ENCODE measurements around the gene ITGBL1.
"Not testable (repeated sequence)": the region's sequence is repeated elsewhere in the genome, so short reads cannot be mapped to it uniquely, and the experiment has no call there.

ITGBL1 gene

GRCh38 chr13:101520672-101521071 lies 68.2 kb downstream of the ITGBL1 start:
- no peak overlapping the region for H3K9ac ChIP-seq (ENCODE audit: low read depth, low read length)
- H3K9me3 ChIP-seq (ENCODE audit: control insufficient read depth, insufficient read depth, low read length) = no peaks in the 10 kb centered on the region
- H3K36me3 ChIP-seq (ENCODE audit: control insufficient read depth, insufficient read depth, low read length) = no peaks in the 10 kb centered on the region
- no peak overlapping the region for H3K4me3 ChIP-seq (ENCODE audit: low read depth, low read length)
- no peaks in the 10 kb centered on the region for H3K27me3 ChIP-seq (ENCODE audit: control insufficient read depth, insufficient read depth, low read length)
- peaks cover 6% of the 10 kb centered on the region for H3K4me1 ChIP-seq (ENCODE audit: control insufficient read depth, insufficient read depth, low read length)

GRCh38 chr13:101521371-101521770 lies 68.9 kb downstream of the ITGBL1 start:
- H3K27me3 ChIP-seq (ENCODE audit: control insufficient read depth, insufficient read depth, low read length) = no peaks in the 10 kb centered on the region
- H3K9ac ChIP-seq (ENCODE audit: low read depth, low read length) = no peak overlapping the region
- H3K4me1 ChIP-seq (ENCODE audit: control insufficient read depth, insufficient read depth, low read length) = peaks cover 6% of the 10 kb centered on the region
- H3K36me3 ChIP-seq (ENCODE audit: control insufficient read depth, insufficient read depth, low read length) = no peaks in the 10 kb centered on the region
- H3K4me3 ChIP-seq (ENCODE audit: low read depth, low read length) = no peak overlapping the region
- H3K9me3 ChIP-seq (ENCODE audit: control insufficient read depth, insufficient read depth, low read length) = no peaks in the 10 kb centered on the region

GRCh38 chr13:101522607-101523006 lies 70.1 kb downstream of the ITGBL1 start:
- no peaks in the 10 kb centered on the region for H3K27me3 ChIP-seq (ENCODE audit: control insufficient read depth, insufficient read depth, low read length)
- H3K4me3 ChIP-seq (ENCODE audit: low read depth, low read length) = no peak overlapping the region
- H3K9me3 ChIP-seq (ENCODE audit: control insufficient read depth, insufficient read depth, low read length) = no peaks in the 10 kb centered on the region
- no peaks in the 10 kb centered on the region for H3K36me3 ChIP-seq (ENCODE audit: control insufficient read depth, insufficient read depth, low read length)
- H3K4me1 ChIP-seq (ENCODE audit: control insufficient read depth, insufficient read depth, low read length) = peaks cover 3% of the 10 kb centered on the region
- H3K9ac ChIP-seq (ENCODE audit: low read depth, low read length) = no peak overlapping the region

- no peaks in the 10 kb centered on the region for H3K27me3 ChIP-seq (ENCODE audit: control insufficient read depth, insufficient read depth, low read length)
- H3K9ac ChIP-seq (ENCODE audit: low read depth, low read length) = no peak overlapping the region
- no peaks in the 10 kb centered on the region for H3K4me1 ChIP-seq (ENCODE audit: control insufficient read depth, insufficient read depth, low read length)
- H3K36me3 ChIP-seq (ENCODE audit: control insufficient read depth, insufficient read depth, low read length) = no peaks in the 10 kb centered on the region
- H3K4me3 ChIP-seq (ENCODE audit: low read depth, low read length) = no peak overlapping the region
- no peaks in the 10 kb centered on the region for H3K9me3 ChIP-seq (ENCODE audit: control insufficient read depth, insufficient read depth, low read length)
Measured at GRCh38 chr13:101523154-101524131, 71.0 kb downstream of the ITGBL1 start.

GRCh38 chr13:101527130-101527529 lies 74.7 kb downstream of the ITGBL1 start:
- no peaks in the 10 kb centered on the region for H3K36me3 ChIP-seq (ENCODE audit: control insufficient read depth, insufficient read depth, low read length)
- no peak overlapping the region for H3K9ac ChIP-seq (ENCODE audit: low read depth, low read length)
- H3K4me1 ChIP-seq (ENCODE audit: control insufficient read depth, insufficient read depth, low read length) = no peaks in the 10 kb centered on the region
- no peaks in the 10 kb centered on the region for H3K27me3 ChIP-seq (ENCODE audit: control insufficient read depth, insufficient read depth, low read length)
- no peak overlapping the region for H3K4me3 ChIP-seq (ENCODE audit: low read depth, low read length)
- no peaks in the 10 kb centered on the region for H3K9me3 ChIP-seq (ENCODE audit: control insufficient read depth, insufficient read depth, low read length)

- H3K36me3 ChIP-seq (ENCODE audit: control insufficient read depth, insufficient read depth, low read length) = no peaks in the 10 kb centered on the region
- no peaks in the 10 kb centered on the region for H3K4me1 ChIP-seq (ENCODE audit: control insufficient read depth, insufficient read depth, low read length)
- no peaks in the 10 kb centered on the region for H3K9me3 ChIP-seq (ENCODE audit: control insufficient read depth, insufficient read depth, low read length)
- H3K27me3 ChIP-seq (ENCODE audit: control insufficient read depth, insufficient read depth, low read length) = no peaks in the 10 kb centered on the region
- H3K9ac ChIP-seq (ENCODE audit: low read depth, low read length) = no peak overlapping the region
- no peak overlapping the region for H3K4me3 ChIP-seq (ENCODE audit: low read depth, low read length)
Measured at GRCh38 chr13:101529422-101529821, 76.9 kb downstream of the ITGBL1 start.

- H3K9me3 ChIP-seq (ENCODE audit: control insufficient read depth, insufficient read depth, low read length) = no peaks in the 10 kb centered on the region
- no peaks in the 10 kb centered on the region for H3K27me3 ChIP-seq (ENCODE audit: control insufficient read depth, insufficient read depth, low read length)
- no peaks in the 10 kb centered on the region for H3K36me3 ChIP-seq (ENCODE audit: control insufficient read depth, insufficient read depth, low read length)
- no peaks in the 10 kb centered on the region for H3K4me1 ChIP-seq (ENCODE audit: control insufficient read depth, insufficient read depth, low read length)
- no peak overlapping the region for H3K9ac ChIP-seq (ENCODE audit: low read depth, low read length)
- no peak overlapping the region for H3K4me3 ChIP-seq (ENCODE audit: low read depth, low read length)
Measured at GRCh38 chr13:101530293-101530692, 77.8 kb downstream of the ITGBL1 start.

- no peaks in the 10 kb centered on the region for H3K9me3 ChIP-seq (ENCODE audit: control insufficient read depth, insufficient read depth, low read length)
- no peaks in the 10 kb centered on the region for H3K36me3 ChIP-seq (ENCODE audit: control insufficient read depth, insufficient read depth, low read length)
- H3K4me1 ChIP-seq (ENCODE audit: control insufficient read depth, insufficient read depth, low read length) = no peaks in the 10 kb centered on the region
- H3K27me3 ChIP-seq (ENCODE audit: control insufficient read depth, insufficient read depth, low read length) = no peaks in the 10 kb centered on the region
- H3K4me3 ChIP-seq (ENCODE audit: low read depth, low read length) = no peak overlapping the region
- no peak overlapping the region for H3K9ac ChIP-seq (ENCODE audit: low read depth, low read length)
Measured at GRCh38 chr13:101535192-101535746, 82.8 kb downstream of the ITGBL1 start.

- no peak overlapping the region for H3K4me3 ChIP-seq (ENCODE audit: low read depth, low read length)
- H3K36me3 ChIP-seq (ENCODE audit: control insufficient read depth, insufficient read depth, low read length) = no peaks in the 10 kb centered on the region
- no peaks in the 10 kb centered on the region for H3K27me3 ChIP-seq (ENCODE audit: control insufficient read depth, insufficient read depth, low read length)
- no peaks in the 10 kb centered on the region for H3K4me1 ChIP-seq (ENCODE audit: control insufficient read depth, insufficient read depth, low read length)
- H3K9ac ChIP-seq (ENCODE audit: low read depth, low read length) = no peak overlapping the region
- no peaks in the 10 kb centered on the region for H3K9me3 ChIP-seq (ENCODE audit: control insufficient read depth, insufficient read depth, low read length)
Measured at GRCh38 chr13:101536079-101536478, 83.6 kb downstream of the ITGBL1 start.

- H3K4me1 ChIP-seq (ENCODE audit: control insufficient read depth, insufficient read depth, low read length); H3K27me3 ChIP-seq (ENCODE audit: control insufficient read depth, insufficient read depth, low read length); H3K9me3 ChIP-seq (ENCODE audit: control insufficient read depth, insufficient read depth, low read length); H3K36me3 ChIP-seq (ENCODE audit: control insufficient read depth, insufficient read depth, low read length); H3K9ac ChIP-seq (ENCODE audit: low read depth, low read length); H3K4me3 ChIP-seq (ENCODE audit: low read depth, low read length): not testable (repeated sequence)
Measured at GRCh38 chr13:101544544-101544943, 92.1 kb downstream of the ITGBL1 start.

GRCh38 chr13:101544979-101545378 lies 92.5 kb downstream of the ITGBL1 start:
- Histone ChIP-seq H3K9me3 (ENCODE audit: control insufficient read depth, insufficient read depth, low read length) (no peaks in the 10 kb centered on the region), H3K9ac (ENCODE audit: low read depth, low read length) (no peak overlapping the region), H3K4me3 (ENCODE audit: low read depth, low read length) (no peak overlapping the region), H3K4me1 (ENCODE audit: control insufficient read depth, insufficient read depth, low read length) (no peaks in the 10 kb centered on the region), H3K36me3 (ENCODE audit: control insufficient read depth, insufficient read depth, low read length) (no peaks in the 10 kb centered on the region), H3K27me3 (ENCODE audit: control insufficient read depth, insufficient read depth, low read length) (no peaks in the 10 kb centered on the region)

- no peaks in the 10 kb centered on the region for H3K36me3 ChIP-seq (ENCODE audit: control insufficient read depth, insufficient read depth, low read length)
- H3K27me3 ChIP-seq (ENCODE audit: control insufficient read depth, insufficient read depth, low read length) = no peaks in the 10 kb centered on the region
- H3K9ac ChIP-seq (ENCODE audit: low read depth, low read length) = no peak overlapping the region
- H3K9me3 ChIP-seq (ENCODE audit: control insufficient read depth, insufficient read depth, low read length) = no peaks in the 10 kb centered on the region
- no peak overlapping the region for H3K4me3 ChIP-seq (ENCODE audit: low read depth, low read length)
- no peaks in the 10 kb centered on the region for H3K4me1 ChIP-seq (ENCODE audit: control insufficient read depth, insufficient read depth, low read length)
Measured at GRCh38 chr13:101545521-101545920, 93.0 kb downstream of the ITGBL1 start.
